OCI-LY3 (cell line): Measurements from ENCODE around the gene INAFM1.

ENCODE experiments used
- H2AFZ ChIP-seq: fragments of 200-600, 300-600 bp; shearing (Covaris generic); 2 replicates; pipeline ENCODE4 v1.6.0; 2014; ENCODE audit warnings: antibody characterized with exemption, low read depth, low read length
- H3K27ac ChIP-seq: fragments of 200-600, 300-600 bp; sonication (generic); 2 replicates; pipeline ENCODE4 v1.5.1; 2014; ENCODE audit warnings: mild to moderate bottlenecking, low read length, moderate library complexity, mixed read lengths
- H3K27me3 ChIP-seq: fragments of 200-600, 300-600 bp; sonication (generic); 2 replicates; pipeline ENCODE4 v1.6.1; 2014; ENCODE audit warnings: low read depth, low read length, mixed read lengths
- H3K36me3 ChIP-seq: fragments of 200-600, 300-600 bp; sonication (generic); replicated peaks from 2 replicates; pipeline ENCODE3; 2014; ENCODE audit warnings: low read depth, low read length, mixed read lengths
- H3K4me1 ChIP-seq: fragments of 300-600, 200-600 bp; sonication (generic); 2 replicates; pipeline ENCODE4 v1.6.1; 2014; ENCODE audit warnings: low read length, mixed read lengths
- H3K4me2 ChIP-seq: fragments of 200-600, 300-600 bp; sonication (generic); 2 replicates; pipeline ENCODE4 v1.6.1; 2014; ENCODE audit warnings: low read length, mixed read lengths
- H3K4me3 ChIP-seq: fragments of 300-600, 200-600 bp; sonication (generic); 2 replicates; pipeline ENCODE4 v1.5.1; 2014; ENCODE audit warnings: antibody characterized with exemption, mild to moderate bottlenecking, low read length, moderate library complexity
- H3K79me2 ChIP-seq: fragments of 300-600, 200-600 bp; shearing (Covaris generic); 2 replicates; pipeline ENCODE4 v1.6.1; 2014; ENCODE audit warnings: mild to moderate bottlenecking, low read length, mixed read lengths
- H3K9ac ChIP-seq: fragments of 300-600, 200-600 bp; shearing (Covaris generic); 2 replicates; pipeline ENCODE4 v1.6.0; 2014; ENCODE audit warnings: mild to moderate bottlenecking, low read length, moderate library complexity
- H3K9me3 ChIP-seq: fragments of 200-600, 300-600 bp; shearing (Covaris generic); 2 replicates; pipeline ENCODE4 v1.6.1; 2014; ENCODE audit warnings: low read length, mixed read lengths; ENCODE audit not compliant: insufficient read depth
- H4K20me1 ChIP-seq: fragments of 200-600, 300-600 bp; sonication (generic); 2 replicates; pipeline ENCODE4 v1.6.1; 2016; ENCODE audit warnings: low read length, mixed read lengths; ENCODE audit not compliant: insufficient read depth
- CTCF ChIP-seq: fragments of 200-600, 300-600 bp; sonication (generic); IDR thresholded peaks from 2 replicates; pipeline ENCODE4 v1.5.1; 2014; ENCODE audit warnings: antibody characterized with exemption, low read length, low read depth
- EZH2phosphoT487 ChIP-seq: fragments of 200-600 bp; shearing (Covaris generic); IDR thresholded peaks from 2 replicates; pipeline ENCODE4 v1.6.1; 2018; ENCODE audit warnings: antibody characterized with exemption, mixed run types, low read depth

INAFM1 gene

DNA sequence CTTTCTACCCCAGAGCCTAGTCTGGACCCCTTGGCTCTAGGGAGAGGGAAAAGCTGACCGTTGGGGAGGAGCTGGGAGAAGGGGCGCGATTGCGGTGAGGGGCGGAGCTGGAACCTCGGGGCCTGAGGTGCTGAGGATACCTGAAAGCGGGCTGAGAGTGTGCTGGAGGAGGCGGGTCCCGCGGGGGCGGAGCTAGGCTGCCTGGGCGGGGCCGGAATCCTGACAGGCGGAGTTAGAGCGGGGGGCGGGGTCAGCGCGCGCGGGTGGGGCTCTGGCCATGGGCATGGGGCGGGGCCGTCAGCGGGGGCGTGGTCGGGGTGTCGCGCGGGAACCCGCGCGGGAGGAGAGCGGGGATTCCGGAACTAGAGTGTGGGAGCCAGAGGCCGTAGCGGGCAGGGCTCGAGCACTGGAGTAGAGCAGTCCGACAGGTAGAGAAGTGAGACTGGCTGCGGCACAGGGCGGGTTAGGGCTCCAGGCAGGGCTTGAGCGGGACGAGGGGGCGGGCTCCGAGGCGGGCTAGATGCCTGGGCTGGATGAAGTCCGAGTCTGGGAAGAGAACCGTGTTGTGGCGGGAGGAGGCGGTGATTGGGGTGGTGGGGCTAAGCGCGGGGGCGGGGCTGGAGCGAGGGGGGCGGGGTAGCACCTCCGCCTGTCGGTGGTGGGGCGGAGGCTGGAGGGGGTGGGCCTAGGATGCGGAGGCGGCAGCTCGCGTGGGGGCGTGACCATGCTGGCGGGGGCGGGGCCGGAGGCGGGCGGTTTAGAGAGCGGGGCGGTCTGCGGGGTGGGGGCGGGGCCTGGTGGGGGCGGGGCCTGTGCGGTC, at the start of gene INAFM1:
Gene INAFM1, plus strand, starts transcription at position 815 of the 820 bp plus-strand sequence. CDS start 35 bp downstream, outside the sequence.
- H3K4me3 ChIP-seq, result peak within 1 kb of the TSS; percentile 88
- H3K4me2 ChIP-seq, result peak within 1 kb of the TSS; percentile 93
- H3K36me3 ChIP-seq, result peaks cover 4% of the 10 kb centered on the region
- H3K9me3 ChIP-seq, result no peaks in the 10 kb centered on the region
- peaks cover 10% of the 10 kb centered on the region for H3K4me1 ChIP-seq
- no peak for TF ChIP-seq EZH2phosphoT487
- no peaks in the 10 kb centered on the region for H3K27me3 ChIP-seq
- H2AFZ ChIP-seq, result peak within 1 kb of the TSS; percentile 37; the same call in 1 of the 2 replicates
- peak within 1 kb of the TSS; percentile 95 for H3K9ac ChIP-seq
- peak within 1 kb of the TSS; percentile 89 for H3K27ac ChIP-seq
- no peaks in the 10 kb centered on the region for H3K79me2 ChIP-seq
- peaks cover 8% of the 10 kb centered on the region; the same call in 1 of the 2 replicates for H4K20me1 ChIP-seq

GRCh38 chr19:47225746-47226425, 48.8 kb upstream of the INAFM1 start:
- H4K20me1 ChIP-seq, result peaks cover 28% of the 10 kb centered on the region
- H3K27me3 ChIP-seq, result no peaks in the 10 kb centered on the region
- peak overlapping the region; percentile 88 for H3K27ac ChIP-seq
- H2AFZ ChIP-seq, result no peak overlapping the region
- H3K9me3 ChIP-seq, result no peaks in the 10 kb centered on the region
- TF ChIP-seq EZH2phosphoT487, result no peak
- no peak; the same call in 1 of the 2 replicates for TF ChIP-seq CTCF
- H3K9ac ChIP-seq, result peak overlapping the region; percentile 92
- peak overlapping the region; percentile 96 for H3K4me3 ChIP-seq
- H3K4me1 ChIP-seq, result peaks cover 33% of the 10 kb centered on the region
- H3K36me3 ChIP-seq, result peaks cover 20% of the 10 kb centered on the region
- H3K4me2 ChIP-seq, result peak overlapping the region; percentile 89
- H3K79me2 ChIP-seq, result peaks cover 40% of the 10 kb centered on the region

- Histone ChIP-seq H3K4me1 (peaks cover 37% of the 10 kb centered on the region), H3K9ac (peak overlapping the region; percentile 92), H3K27me3 (no peaks in the 10 kb centered on the region), H3K9me3 (no peaks in the 10 kb centered on the region), H4K20me1 (peaks cover 24% of the 10 kb centered on the region), H3K4me2 (peak overlapping the region; percentile 89), H2AFZ (no peak overlapping the region), H3K79me2 (peaks cover 40% of the 10 kb centered on the region), H3K27ac (peak overlapping the region; percentile 88), H3K36me3 (peaks cover 13% of the 10 kb centered on the region), H3K4me3 (peak overlapping the region; percentile 96)
- TF ChIP-seq CTCF, result no peak
- TF ChIP-seq EZH2phosphoT487, result no peak
Observed at GRCh38 chr19:47226426-47227351, 48.0 kb upstream of the INAFM1 start.

DNA sequence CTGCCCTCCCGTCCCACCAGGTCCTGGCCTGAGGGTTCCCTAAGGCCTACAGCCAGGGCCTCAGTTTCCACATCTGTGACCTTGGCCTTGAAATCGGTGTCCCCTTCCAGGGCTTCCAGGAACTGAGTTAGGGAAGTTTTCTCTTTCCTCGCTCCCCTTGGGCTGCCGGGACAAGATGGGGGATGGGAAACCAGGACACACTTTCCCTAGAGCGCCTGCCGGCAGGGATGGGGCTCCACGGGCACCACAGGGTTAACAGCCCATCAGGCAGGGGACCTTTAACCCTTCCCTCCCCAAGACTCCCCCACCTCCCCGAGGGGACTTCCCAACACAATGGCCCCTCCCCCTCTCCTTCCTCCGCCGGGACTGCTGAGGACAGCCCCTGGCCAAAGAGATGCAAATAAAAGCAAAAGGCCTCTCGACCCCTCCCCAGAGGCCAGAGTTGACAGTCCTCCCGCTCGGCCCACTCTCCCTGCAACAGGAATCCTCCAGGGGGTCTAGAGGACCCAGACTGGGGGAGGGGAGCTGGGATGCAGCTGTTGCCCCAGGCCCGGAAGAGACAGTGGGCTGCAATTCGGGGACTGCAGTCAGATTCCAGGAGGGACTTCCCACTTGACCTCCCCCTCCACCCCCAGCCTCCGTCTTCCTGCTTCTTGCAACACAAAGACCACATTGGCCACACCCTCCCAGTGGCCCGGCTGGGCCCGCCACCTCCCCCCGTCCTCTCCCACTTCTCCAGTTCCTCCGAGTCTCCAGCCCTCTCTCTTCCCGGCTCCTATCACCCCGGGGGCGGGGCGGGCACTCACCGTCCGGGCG, 47.1 kb upstream of the INAFM1 start:
- H3K4me2 ChIP-seq, result peak overlapping the region; percentile 89
- H3K27ac ChIP-seq, result peak overlapping the region; percentile 88
- H3K4me3 ChIP-seq, result peak overlapping the region; percentile 96
- no peaks in the 10 kb centered on the region for H3K9me3 ChIP-seq
- no peak overlapping the region for H2AFZ ChIP-seq
- H3K79me2 ChIP-seq, result peaks cover 40% of the 10 kb centered on the region
- no peaks in the 10 kb centered on the region for H3K27me3 ChIP-seq
- H3K36me3 ChIP-seq, result peaks cover 11% of the 10 kb centered on the region
- peaks cover 17% of the 10 kb centered on the region for H4K20me1 ChIP-seq
- peak overlapping the region; percentile 92 for H3K9ac ChIP-seq
- H3K4me1 ChIP-seq, result peaks cover 45% of the 10 kb centered on the region
- TF ChIP-seq EZH2phosphoT487, result no peak
- TF ChIP-seq CTCF, result no peak
